ENCODE measurements around the gene SMARCA2.

The SMARCA2 gene

GRCh38 chr9:2208991-2209390 lies 193.8 kb downstream of the SMARCA2 start:
- ChIA-PET CTCF (no interaction called here), POLR2A (ENCODE audit: low non-redundant PET) (no interaction called here)
- H3K27ac ChIP-seq: no peak overlapping the region
- DNase-seq (ENCODE audit: low spot score): no peak
- TF ChIP-seq CTCF (conservative IDR thresholded peaks at IDR 0.05; ENCODE audit: low read depth): no peak

GRCh38 chr9:2209400-2209799 lies 194.3 kb downstream of the SMARCA2 start:
- ChIA-PET CTCF (no interaction called here), POLR2A (ENCODE audit: low non-redundant PET) (no interaction called here)
- DNase-seq (ENCODE audit: low spot score): no peak
- TF ChIP-seq CTCF (conservative IDR thresholded peaks at IDR 0.05; ENCODE audit: low read depth): no peak
- no peak overlapping the region for H3K27ac ChIP-seq

- DNase-seq (ENCODE audit: low spot score): no peak
- H3K27ac ChIP-seq: no peak overlapping the region
- ChIA-PET POLR2A (ENCODE audit: low non-redundant PET) (no interaction called here), CTCF (no interaction called here)
- no peak for TF ChIP-seq CTCF (conservative IDR thresholded peaks at IDR 0.05; ENCODE audit: low read depth)
Observed at GRCh38 chr9:2210201-2210600, 195.1 kb downstream of the SMARCA2 start.

GRCh38 chr9:2213830-2214468 lies 198.8 kb downstream of the SMARCA2 start:
- ChIA-PET CTCF (interaction anchor here (0.6 kb wide), 1 partner anchor 18 kb away, joined by 4 read pairs; no protein-coding TSS in a partner anchor), POLR2A (ENCODE audit: low non-redundant PET) (no interaction called here)
- H3K27ac ChIP-seq: no peak overlapping the region
- no peak for DNase-seq (ENCODE audit: low spot score)
- no peak for TF ChIP-seq CTCF (conservative IDR thresholded peaks at IDR 0.05; ENCODE audit: low read depth)

- POLR2A ChIA-PET (ENCODE audit: low non-redundant PET): no interaction called here
- CTCF ChIA-PET: no interaction called here
- DNase-seq (ENCODE audit: low spot score): no peak
- H3K27ac ChIP-seq: no peak overlapping the region
- no peak for TF ChIP-seq CTCF (conservative IDR thresholded peaks at IDR 0.05; ENCODE audit: low read depth)
Observed at GRCh38 chr9:2214707-2215106, 199.6 kb downstream of the SMARCA2 start.

GRCh38 chr9:2215921-2216441 lies 200.8 kb downstream of the SMARCA2 start:
- DNase-seq (ENCODE audit: low spot score): no peak
- ChIA-PET POLR2A (ENCODE audit: low non-redundant PET) (interaction anchor here (0.6 kb wide), 1 partner anchor 852 kb away, joined by 5 read pairs; no protein-coding TSS in a partner anchor), CTCF (no interaction called here)
- no peak for TF ChIP-seq CTCF (conservative IDR thresholded peaks at IDR 0.05; ENCODE audit: low read depth)
- H3K27ac ChIP-seq: no peak overlapping the region
